SU-DHL-6 (cell line): ENCODE results near the gene ZNF83.
"Not testable (repeated sequence)": the region's sequence is repeated elsewhere in the genome, so short reads cannot be mapped to it uniquely, and the experiment has no call there.

Experiments used
- EZH2phosphoT487 ChIP-seq: fragments of 200-600 bp; sonication (generic), shearing (Covaris generic); conservative IDR thresholded peaks from 2 replicates; pipeline ENCODE4 v1.6.1; 2018; ENCODE audit warnings: mild to moderate bottlenecking, antibody characterized with exemption, low read length, moderate library complexity, mixed read lengths
- TF ChIP-seq, protein P1 (sequence below): fragments of 200-600 bp; sonication (generic); IDR thresholded peaks from one replicate; pipeline ENCODE4 v1.5.1; 2017; ENCODE audit warnings: antibody characterized with exemption, mild to moderate bottlenecking, low read length, moderate library complexity; ENCODE audit not compliant: insufficient read depth, poor library complexity, severe bottlenecking

DNA sequence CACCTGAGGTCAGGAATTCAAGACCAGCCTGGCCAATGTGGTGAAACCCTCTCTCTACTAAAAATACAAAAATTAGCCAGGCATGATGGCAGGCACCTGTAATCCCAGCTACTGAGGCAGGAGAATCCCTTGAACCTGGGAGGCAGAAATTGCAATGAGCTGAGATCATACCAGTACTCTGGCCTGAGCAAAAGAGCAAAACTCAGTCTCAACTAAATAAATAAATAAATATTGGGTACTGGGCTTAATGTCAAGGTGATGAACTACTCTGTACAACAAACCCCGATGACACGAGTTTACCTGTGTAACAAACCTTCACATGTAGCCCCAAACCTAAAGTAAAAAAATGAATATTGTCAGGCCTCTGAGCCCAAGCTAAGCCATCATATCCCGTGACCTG lies 10.7 kb downstream of the ZNF83 start:
- TF ChIP-seq EZH2phosphoT487: not testable (repeated sequence)
- TF ChIP-seq, protein P1, sequence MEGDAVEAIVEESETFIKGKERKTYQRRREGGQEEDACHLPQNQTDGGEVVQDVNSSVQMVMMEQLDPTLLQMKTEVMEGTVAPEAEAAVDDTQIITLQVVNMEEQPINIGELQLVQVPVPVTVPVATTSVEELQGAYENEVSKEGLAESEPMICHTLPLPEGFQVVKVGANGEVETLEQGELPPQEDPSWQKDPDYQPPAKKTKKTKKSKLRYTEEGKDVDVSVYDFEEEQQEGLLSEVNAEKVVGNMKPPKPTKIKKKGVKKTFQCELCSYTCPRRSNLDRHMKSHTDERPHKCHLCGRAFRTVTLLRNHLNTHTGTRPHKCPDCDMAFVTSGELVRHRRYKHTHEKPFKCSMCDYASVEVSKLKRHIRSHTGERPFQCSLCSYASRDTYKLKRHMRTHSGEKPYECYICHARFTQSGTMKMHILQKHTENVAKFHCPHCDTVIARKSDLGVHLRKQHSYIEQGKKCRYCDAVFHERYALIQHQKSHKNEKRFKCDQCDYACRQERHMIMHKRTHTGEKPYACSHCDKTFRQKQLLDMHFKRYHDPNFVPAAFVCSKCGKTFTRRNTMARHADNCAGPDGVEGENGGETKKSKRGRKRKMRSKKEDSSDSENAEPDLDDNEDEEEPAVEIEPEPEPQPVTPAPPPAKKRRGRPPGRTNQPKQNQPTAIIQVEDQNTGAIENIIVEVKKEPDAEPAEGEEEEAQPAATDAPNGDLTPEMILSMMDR: not testable (repeated sequence)
